Fibroblast of gingiva (primary cell): ENCODE results near the gene CELA3B.
"Not testable (repeated sequence)": the region's sequence is repeated elsewhere in the genome, so short reads cannot be mapped to it uniquely, and the experiment has no call there.

Experiments used
- DNase-seq: peaks from one replicate; pipeline ENCODE4 v3.0.0-alpha.2; 2011; ENCODE audit warnings: low read depth

CELA3B gene

DNA sequence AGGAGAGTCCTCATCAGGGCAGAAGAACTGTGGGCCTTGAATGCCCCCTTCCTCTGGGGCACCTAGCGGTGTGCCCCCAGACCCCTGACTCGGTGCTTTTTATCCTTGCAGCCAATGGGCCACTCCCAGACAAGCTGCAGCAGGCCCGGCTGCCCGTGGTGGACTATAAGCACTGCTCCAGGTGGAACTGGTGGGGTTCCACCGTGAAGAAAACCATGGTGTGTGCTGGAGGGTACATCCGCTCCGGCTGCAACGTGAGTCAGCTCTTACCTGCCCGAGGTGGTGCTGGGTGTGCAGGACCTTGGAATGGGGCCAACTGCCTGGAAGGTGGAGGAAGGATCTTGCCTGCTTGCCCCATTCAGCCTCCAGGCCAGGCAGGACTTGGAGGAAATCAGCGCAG lies 30.4 kb downstream of the CELA3B start:
- not testable (repeated sequence) for DNase-seq

DNA sequence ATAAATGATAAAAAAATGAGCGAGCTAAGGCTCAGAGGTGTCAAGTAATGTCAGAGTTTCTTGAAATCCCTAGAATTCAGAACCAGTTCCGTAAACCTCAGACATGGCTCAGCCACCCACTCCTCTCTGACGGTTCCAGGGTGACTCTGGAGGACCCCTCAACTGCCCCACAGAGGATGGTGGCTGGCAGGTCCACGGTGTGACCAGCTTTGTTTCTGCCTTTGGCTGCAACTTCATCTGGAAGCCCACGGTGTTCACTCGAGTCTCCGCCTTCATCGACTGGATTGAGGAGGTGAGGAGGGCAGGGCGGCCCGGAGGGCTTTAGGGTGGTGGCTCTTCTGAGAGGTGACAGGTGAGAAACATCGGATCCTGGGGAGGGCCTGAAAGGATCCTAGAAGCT lies 32.7 kb downstream of the CELA3B start:
- DNase-seq, result not testable (repeated sequence)

DNA sequence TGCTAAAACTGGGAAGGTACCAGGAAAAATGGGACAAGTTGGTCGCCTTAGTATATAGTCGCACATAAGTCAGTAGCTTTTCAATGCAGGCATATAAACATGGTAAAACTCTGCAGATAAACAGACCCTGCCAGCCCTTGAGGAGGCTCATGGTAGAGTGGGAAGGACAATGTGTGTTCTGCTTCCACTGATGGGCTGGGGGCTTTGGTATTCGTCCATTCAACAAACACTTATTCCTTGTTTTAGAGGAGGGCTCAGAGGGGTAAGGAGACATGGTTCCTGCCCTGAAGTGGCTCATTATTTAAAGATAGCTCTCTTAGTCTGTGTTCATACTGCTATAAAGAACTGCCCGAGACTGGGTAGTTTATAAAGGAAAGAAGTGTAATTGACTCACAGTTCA lies 35.9 kb downstream of the CELA3B start:
- DNase-seq, result not testable (repeated sequence)

DNA sequence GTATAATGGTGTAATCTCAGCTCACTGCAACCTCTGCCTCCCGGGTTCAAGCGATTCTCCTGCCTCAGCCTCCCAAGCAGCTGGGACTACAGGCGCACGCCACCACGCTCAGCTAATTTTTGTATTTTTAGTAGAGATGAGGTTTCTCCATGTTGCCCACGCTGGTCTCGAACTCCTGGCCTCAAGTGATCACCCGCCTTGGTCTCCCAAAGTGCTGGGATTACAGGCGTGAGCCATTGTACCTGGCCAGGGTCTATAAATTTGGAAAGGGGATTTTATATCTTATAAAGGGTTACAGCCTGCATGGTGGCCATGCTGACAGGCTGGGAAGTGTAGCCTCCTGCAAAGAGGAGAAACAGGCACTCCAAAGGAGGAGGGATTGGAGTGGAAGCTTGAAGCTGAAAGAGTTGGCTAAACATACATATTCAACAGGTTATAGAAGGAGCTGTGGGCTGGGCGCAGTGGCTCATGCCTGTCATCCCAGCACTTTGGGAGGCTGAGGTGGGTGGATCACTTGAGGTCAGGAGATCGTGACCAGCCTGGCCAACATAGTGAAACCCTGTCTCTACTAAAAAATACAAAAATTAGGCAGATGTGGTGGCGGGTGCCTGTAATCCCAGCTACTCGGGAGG lies 37.9 kb downstream of the CELA3B start:
- DNase-seq, result not testable (repeated sequence)

DNA sequence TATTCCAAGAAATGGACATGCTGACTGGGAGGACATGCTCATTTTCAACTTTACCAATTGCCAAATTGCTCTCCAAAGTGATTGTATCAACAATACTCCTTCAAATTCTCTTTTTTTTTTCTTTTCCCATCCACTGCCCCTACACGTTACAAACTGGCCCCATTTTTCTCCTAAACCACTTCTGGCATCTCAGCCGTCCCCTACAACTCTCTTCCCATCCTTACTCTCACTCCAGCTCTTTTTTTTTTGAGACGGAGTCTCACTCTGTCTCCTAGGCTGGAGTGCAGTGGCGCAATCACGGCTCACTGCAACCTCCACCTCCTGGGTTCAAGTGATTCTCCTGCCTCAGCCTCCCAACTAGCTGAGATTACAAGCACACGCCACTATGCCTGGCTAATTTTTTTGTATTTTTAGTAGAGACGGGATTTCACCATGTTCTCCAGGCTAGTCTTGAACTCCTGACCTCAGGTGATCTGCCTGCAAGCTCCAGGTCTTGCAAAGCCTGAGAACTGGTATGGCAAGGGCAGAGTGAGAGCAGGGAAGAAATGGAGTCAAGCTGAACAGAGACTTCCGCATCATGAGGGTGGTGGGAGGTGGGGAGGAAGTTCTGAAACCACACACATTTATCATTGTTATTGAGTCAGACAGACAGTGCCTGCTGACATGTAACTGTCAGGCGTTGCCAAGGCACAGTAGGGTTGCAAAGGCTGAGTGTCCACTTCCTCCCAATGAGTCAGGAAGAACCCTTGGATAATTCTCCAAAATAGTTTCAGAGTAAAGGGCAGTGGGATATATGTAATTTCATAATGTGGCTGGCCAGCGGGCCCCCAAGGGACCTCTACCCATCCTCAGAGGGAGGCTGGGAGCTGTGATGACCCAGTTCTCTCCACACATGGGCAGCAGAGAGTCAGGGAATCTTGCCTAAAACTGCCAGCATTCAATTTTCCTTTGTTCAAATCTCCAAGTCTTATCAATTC lies 42.0 kb downstream of the CELA3B start:
- peak; percentile 92 for DNase-seq

DNA sequence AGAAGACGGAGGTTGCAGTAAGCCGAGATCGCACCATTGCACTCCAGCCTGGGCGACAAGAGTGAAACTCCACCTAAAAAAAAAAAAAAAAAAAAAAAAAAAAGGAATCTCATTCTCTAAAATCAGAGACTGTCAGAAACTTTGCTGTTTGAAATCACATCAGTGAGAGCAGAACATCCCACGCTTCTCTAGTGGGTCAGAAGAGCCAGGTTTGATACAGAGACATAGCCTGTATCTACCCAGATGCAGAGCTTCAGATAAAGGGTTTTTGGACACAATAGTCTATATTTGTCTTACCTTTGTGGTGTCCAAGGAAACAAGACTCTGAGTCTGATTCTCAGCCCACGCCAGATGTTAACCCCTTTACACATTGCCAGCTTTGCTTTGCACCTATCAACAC lies 44.2 kb downstream of the CELA3B start:
- DNase-seq, result no peak

DNA sequence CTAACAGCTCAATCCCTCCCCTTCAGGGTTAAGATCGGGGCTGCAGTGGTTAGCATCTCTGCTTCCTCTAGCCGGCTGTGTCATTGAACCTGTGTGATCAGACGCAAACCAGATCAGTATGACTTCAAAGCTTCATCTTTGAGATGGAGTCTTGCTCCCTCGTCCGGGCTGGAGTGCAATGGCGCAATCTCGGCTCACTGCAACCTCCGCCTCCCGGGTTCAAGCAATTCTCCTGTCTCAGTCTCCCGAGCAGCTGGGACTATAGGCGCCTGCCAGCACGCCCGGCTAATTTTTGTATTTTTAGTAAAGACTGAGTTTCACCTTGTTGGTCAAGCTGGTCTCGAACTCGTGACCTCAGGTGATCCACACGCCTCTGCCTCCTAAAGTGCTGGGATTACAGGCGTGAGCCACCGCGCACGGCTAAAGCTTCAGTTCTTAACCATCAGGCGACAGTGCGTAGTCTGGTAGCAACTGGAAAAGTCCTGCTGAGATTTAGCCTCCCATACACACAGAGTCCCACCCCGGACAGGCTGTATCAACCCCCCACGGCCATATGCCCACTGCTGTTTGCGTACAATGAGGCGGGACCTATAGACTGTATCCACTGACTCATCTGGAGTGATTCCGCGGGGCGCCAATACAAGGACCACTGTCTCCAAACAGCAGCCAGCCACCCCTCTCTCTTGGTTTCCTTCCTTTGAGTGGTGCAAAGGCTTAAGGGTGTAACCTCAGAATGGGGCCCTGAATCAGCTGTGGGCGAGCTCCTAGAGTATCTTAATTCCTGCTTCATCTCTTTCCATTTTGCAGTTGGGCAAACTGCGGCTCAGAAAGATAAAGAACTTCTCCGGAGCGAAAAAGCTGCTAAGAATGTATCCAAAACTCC lies 47.9 kb downstream of the CELA3B start:
- peak; percentile 66 for DNase-seq

DNA sequence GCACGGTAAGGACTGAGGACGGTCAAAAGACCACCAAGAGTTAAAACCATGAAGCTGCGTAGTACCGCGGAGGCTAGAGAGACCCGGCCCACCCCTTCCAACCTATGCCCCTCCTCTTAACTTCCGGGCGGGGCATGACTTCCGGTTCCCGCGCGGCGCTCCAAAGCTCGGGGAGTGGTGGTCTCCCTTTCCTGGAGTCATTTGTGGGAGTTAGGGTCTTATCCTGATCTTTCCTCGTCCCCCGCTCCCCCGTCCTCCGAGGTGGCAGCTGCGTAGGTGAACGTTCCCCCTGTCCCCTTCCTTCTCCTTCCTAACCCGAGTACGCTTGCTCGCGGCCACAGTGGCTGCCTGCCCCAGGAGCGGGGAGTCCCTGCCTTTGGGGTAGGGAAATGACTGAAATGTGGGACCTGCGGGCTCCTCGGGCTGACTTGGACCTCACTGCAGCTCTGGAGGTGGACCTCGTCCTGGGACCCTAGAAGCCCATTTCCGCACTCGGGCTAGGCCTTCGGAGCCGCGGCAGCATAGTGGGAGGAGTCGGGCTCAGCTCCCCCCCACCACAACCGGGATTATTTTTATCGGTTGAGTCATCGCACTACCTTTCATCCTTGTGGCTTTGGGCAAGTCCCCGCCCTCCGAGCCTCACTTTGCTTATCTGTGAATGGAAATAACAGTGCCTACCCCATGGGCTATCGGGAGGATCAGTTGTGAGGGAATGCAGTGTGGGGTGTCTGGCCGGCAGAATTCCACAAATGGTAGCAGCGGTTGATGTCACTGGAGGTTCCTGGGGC lies 48.7 kb downstream of the CELA3B start:
- DNase-seq, result peak; percentile 82

DNA sequence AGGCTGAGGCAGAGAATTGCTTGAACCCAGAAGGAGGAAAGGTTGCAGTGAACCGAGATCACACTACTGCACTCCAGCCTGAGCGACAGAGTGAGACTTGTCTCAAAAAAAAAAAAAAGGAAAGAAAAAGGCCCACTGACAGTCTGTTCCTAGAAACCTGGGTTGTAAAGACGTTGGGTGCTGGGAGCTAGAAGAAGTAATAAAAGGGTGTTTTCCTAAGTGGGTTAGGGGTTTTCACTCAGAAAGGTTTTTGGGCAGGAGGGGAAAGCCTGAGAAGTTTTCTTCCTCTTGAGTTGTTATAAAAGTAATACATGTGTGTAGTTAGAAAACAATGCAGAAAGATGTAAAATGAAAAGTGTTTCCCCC lies 50.1 kb downstream of the CELA3B start:
- no peak for DNase-seq

DNA sequence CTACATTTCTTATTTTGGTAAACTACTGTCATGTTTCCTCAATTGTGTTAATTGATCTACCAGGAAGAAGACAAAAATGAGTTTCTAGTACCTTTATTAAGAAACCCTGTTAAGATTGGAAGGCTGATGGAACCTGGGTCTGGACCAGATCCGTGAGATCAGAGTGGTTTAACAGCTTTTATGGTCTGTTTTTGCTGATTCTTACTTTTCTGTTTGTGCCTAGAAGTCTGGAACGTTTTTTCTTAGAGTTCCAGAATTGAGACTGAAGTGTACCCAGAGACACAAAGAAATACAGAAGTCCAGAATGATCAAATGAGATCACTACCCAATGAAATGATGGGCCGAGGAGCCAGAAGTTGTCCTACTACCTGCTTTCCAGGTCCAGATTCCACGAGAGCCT lies 53.2 kb downstream of the CELA3B start:
- DNase-seq, result no peak

DNA sequence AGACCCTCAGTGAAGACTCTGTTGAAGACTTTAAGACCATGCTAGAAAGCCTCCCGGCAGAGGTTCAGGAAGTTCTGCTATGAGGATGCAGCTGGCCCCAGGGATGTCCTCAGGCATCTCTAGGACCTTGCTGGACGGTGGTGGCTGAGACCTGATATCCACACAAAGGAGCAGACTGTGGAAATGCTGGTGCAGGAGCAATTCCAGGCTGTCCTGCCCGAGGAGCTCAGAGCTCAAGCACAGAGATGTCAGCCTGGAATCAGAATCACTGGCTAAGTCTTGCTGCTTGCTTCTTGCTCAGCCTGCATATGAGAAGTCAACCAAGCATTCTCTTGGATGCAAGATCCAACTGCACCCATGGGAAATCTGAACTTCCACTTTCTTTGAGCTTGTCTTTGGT lies 53.7 kb downstream of the CELA3B start:
- DNase-seq, result no peak

DNA sequence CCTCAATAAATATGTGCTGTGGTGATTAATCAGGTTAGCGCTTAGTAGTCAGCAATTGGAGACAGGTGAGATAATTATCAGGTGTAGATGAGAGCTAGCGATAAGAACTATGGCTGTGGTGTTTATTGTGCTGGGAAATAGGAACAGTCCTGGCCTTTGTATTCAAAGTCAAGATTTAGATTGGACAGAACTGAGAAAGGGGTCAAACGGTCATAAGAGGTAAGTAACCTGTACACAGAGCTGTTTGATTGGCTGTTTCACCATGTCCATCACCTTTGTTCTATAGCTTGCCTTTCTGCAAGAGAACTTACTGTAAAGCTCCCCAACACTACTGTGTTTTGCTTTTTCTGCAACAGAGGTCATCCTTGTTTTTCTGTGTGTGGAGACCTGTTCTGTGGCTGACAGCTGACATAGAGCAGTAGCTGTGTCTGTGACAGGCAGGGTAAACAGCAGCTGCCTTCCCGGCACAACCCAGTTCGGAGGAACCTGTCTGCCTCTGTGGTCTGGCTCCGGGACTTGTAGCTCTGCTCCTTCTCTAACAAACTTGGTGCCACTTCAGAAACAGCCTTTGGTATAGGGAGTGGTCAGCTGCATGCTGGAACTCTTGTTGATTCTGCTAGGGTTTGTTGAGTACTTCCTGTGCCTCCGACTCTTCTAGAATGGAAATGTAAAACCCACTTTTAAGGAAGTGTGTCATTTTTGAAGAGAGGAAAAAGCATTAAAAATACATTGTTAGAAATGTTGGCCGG lies 54.6 kb downstream of the CELA3B start:
- DNase-seq, result no peak

DNA sequence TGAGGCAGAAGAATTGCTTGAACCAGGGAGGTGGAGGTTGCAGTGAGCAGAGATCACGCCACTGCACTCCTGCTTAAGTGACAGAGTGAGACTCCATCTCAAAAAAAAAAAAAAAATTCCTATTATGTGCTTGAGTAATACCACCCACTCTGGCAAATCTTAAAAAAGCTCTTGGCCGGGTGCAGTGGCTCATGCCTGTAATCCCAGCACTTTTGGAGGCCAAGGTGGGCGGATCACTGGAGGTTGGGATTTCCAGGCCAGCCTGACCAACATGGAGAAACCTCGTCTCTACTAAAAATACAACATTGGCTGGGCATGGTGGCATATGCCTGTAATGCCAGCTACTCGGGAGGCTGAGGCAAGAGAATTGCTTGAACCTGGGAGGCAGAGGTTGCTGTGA lies 58.0 kb downstream of the CELA3B start:
- DNase-seq, result not testable (repeated sequence)

DNA sequence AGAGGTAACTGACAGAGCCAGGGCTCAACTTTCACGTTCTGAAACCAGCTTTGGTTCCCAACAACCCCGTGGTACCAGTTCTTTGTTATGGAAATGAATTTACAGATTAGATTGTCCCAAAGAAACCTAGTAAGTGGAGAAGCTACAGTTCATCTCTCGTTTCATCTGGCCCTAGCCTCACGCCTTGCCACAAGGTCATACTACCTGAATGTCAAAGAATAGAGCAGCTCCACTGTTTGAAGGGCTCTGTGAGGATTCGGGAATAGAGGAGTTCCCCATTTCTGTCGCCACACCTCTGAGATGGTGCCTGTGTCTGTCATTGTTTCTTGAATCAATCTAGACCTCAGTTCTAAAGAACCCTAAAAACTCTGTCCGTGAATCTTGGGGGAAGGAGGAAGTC lies 60.7 kb downstream of the CELA3B start:
- DNase-seq, result no peak

DNA sequence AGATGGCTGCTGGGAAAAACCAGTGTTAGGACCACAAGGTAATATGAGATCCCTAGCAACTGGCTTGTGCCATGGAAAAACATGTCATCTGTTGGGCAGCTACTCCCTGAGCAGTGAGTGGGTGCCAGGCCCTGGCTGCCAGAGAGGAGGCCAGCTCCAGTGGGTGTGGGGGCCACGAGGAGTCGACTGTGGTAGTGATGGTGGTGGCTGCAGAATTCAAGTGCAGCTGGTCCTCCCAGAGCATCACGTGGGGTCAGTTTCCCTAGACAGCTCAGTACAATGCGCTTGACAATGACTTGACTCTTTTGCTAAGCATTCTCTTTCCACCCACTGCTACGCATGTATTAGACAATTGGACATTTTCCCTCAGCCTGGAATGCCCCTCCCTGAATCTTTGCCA lies 61.2 kb downstream of the CELA3B start:
- peak; percentile 49 for DNase-seq
